Measurements from ENCODE around the gene HSD11B2. TPM values are rescaled to one million over a fixed set of nuclear protein-coding genes. Genes with fewer than 3 reads are reported as not detected.

The HSD11B2 gene
- total RNA-seq, 1 experiment from 2014 or later: 0.77 TPM

DNA sequence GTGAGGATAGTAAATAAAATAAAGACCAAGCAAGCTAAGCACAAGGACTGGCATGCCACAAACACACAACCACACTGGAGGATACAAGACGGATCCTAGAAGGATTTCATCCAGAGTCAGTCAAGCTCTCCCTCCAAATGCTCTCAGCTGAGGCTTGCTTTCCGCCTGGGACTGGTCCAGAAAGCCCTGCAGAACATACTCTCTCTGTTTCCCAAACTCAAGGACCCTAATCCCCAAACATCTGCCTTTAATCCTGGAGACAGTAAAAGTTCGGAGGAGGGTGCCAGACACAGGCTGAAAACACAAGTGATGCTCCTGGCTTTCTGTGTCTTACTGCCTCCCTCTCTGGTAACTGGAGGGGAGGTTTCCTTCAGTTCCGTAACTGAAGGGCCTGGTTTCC lies 5.3 kb upstream of the HSD11B2 start:
- H3K27me3 ChIP-seq (ENCODE audit: control insufficient read depth, insufficient read depth, low read length): no peaks in the 10 kb centered on the region; the same call in 1 of the 2 replicates
- TF ChIP-seq, protein P1, sequence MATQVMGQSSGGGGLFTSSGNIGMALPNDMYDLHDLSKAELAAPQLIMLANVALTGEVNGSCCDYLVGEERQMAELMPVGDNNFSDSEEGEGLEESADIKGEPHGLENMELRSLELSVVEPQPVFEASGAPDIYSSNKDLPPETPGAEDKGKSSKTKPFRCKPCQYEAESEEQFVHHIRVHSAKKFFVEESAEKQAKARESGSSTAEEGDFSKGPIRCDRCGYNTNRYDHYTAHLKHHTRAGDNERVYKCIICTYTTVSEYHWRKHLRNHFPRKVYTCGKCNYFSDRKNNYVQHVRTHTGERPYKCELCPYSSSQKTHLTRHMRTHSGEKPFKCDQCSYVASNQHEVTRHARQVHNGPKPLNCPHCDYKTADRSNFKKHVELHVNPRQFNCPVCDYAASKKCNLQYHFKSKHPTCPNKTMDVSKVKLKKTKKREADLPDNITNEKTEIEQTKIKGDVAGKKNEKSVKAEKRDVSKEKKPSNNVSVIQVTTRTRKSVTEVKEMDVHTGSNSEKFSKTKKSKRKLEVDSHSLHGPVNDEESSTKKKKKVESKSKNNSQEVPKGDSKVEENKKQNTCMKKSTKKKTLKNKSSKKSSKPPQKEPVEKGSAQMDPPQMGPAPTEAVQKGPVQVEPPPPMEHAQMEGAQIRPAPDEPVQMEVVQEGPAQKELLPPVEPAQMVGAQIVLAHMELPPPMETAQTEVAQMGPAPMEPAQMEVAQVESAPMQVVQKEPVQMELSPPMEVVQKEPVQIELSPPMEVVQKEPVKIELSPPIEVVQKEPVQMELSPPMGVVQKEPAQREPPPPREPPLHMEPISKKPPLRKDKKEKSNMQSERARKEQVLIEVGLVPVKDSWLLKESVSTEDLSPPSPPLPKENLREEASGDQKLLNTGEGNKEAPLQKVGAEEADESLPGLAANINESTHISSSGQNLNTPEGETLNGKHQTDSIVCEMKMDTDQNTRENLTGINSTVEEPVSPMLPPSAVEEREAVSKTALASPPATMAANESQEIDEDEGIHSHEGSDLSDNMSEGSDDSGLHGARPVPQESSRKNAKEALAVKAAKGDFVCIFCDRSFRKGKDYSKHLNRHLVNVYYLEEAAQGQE (IDR thresholded peaks at IDR 0.05; ENCODE audit: insufficient read depth in 1 of 2, low read depth in 2 of 2, low read length in 1 of 2): no peak
- TF ChIP-seq, protein P2, sequence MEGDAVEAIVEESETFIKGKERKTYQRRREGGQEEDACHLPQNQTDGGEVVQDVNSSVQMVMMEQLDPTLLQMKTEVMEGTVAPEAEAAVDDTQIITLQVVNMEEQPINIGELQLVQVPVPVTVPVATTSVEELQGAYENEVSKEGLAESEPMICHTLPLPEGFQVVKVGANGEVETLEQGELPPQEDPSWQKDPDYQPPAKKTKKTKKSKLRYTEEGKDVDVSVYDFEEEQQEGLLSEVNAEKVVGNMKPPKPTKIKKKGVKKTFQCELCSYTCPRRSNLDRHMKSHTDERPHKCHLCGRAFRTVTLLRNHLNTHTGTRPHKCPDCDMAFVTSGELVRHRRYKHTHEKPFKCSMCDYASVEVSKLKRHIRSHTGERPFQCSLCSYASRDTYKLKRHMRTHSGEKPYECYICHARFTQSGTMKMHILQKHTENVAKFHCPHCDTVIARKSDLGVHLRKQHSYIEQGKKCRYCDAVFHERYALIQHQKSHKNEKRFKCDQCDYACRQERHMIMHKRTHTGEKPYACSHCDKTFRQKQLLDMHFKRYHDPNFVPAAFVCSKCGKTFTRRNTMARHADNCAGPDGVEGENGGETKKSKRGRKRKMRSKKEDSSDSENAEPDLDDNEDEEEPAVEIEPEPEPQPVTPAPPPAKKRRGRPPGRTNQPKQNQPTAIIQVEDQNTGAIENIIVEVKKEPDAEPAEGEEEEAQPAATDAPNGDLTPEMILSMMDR (IDR thresholded peaks at IDR 0.05): no peak
- TF ChIP-seq TCF7L2 (IDR thresholded peaks at IDR 0.05; ENCODE audit: low read depth, low read length) (no peak), POLR2AphosphoS5 (IDR thresholded peaks at IDR 0.05; ENCODE audit: low read depth, low read length) (no peak), SIN3A (IDR thresholded peaks at IDR 0.05; ENCODE audit: borderline replicate concordance, insufficient read depth, low read depth, low read length) (no peak)
- ChIA-PET CTCF (no interaction called here), POLR2A (interaction anchor here (0.6 kb wide), 1 partner anchor 86 kb away, joined by 3 read pairs; no protein-coding TSS in a partner anchor)
- H3K36me3 ChIP-seq (ENCODE audit: control insufficient read depth, insufficient read depth, low read length): no peaks in the 10 kb centered on the region
- ATAC-seq (no peak), DNase-seq (ENCODE audit: low read depth, low spot score) (no peak)
- BruUV-seq (replicated peaks): no TSS peak
- H3K9me3 ChIP-seq (ENCODE audit: control insufficient read depth, insufficient read depth, low read depth, low read length): no peaks in the 10 kb centered on the region
- no peak overlapping the region for H3K27ac ChIP-seq (ENCODE audit: low read length)
- intact Hi-C loops (cut with micrococcal nuclease; ENCODE audit: unreplicated experiment) (no loop called here), in situ Hi-C loops (cut with HindIII; ENCODE audit: low pct_unique_long_range_greater_than_20kb, low sequenced_read_pairs) (no loop called here)
- no peak overlapping the region for H3K4me3 ChIP-seq (ENCODE audit: low read depth in 2 of 2, low read length in 2 of 2)
- no peaks in the 10 kb centered on the region for H3K4me1 ChIP-seq (ENCODE audit: control insufficient read depth, insufficient read depth, low read length)

DNA sequence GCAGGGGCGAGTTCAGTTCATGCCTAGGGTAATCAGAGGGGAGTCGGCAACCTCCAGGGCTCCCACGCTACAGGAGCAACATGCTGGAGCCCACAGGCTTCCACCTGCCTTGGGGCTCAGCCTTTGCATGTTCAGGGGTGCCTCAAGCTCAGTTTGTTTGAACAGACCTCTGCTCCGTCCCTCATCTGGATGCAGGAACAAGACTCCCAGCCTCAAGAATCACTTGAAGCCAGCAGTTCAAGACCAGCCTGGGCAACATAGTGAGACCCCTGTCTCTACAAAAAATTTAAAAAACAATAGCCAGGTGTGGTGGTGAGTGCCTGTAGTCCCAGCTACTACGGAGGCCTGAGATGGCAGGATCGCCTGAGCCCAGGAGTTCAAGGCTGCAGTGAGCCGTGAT lies 4.9 kb upstream of the HSD11B2 start:
- DNase-seq (ENCODE audit: low read depth, low spot score): no peak
- in situ Hi-C loops (cut with HindIII; ENCODE audit: low pct_unique_long_range_greater_than_20kb, low sequenced_read_pairs) (no loop called here), intact Hi-C loops (cut with micrococcal nuclease; ENCODE audit: unreplicated experiment) (no loop called here)
- Histone ChIP-seq H3K27ac (ENCODE audit: low read length) (no peak overlapping the region), H3K9me3 (ENCODE audit: control insufficient read depth, insufficient read depth, low read depth, low read length) (no peaks in the 10 kb centered on the region), H3K27me3 (ENCODE audit: control insufficient read depth, insufficient read depth, low read length) (no peaks in the 10 kb centered on the region; the same call in 1 of the 2 replicates), H3K4me1 (ENCODE audit: control insufficient read depth, insufficient read depth, low read length) (no peaks in the 10 kb centered on the region), H3K4me3 (ENCODE audit: low read depth in 2 of 2, low read length in 2 of 2) (no peak overlapping the region), H3K36me3 (ENCODE audit: control insufficient read depth, insufficient read depth, low read length) (no peaks in the 10 kb centered on the region)
- BruUV-seq (replicated peaks): no TSS peak
- POLR2A ChIA-PET: no interaction called here
- CTCF ChIA-PET: no interaction called here
- no peak for ATAC-seq
- TF ChIP-seq, protein P1 (IDR thresholded peaks at IDR 0.05; ENCODE audit: insufficient read depth in 1 of 2, low read depth in 2 of 2, low read length in 1 of 2): no peak
- TF ChIP-seq TCF7L2 (IDR thresholded peaks at IDR 0.05; ENCODE audit: low read depth, low read length): no peak
- TF ChIP-seq SIN3A (IDR thresholded peaks at IDR 0.05; ENCODE audit: borderline replicate concordance, insufficient read depth, low read depth, low read length): no peak
- no peak for TF ChIP-seq POLR2AphosphoS5 (IDR thresholded peaks at IDR 0.05; ENCODE audit: low read depth, low read length)
- TF ChIP-seq, protein P2 (IDR thresholded peaks at IDR 0.05): no peak
